Astrocyte (in vitro differentiated cells and primary cell): ENCODE measurements around the gene AARS1. TPM values are rescaled to one million over a fixed set of nuclear protein-coding genes. Genes with fewer than 3 reads are reported as not detected.

Source experiments
- DNase-seq: peaks from one replicate; pipeline ENCODE4 v3.0.0-alpha.2; 2010; ENCODE audit warnings: low read depth
- FAIRE-seq: peaks from 2 replicates; lab custom pipeline; 2011; peaks lifted over from hg19 to GRCh38; lab: Jason Lieb, UNC
- H2AFZ ChIP-seq: 2 replicates; pipeline ENCODE4 v1.6.0; 2012; ENCODE audit warnings: low read depth, low read length, inconsistent platforms
- H3K27ac ChIP-seq: 2 replicates; pipeline ENCODE4 v1.5.1; 2011; ENCODE audit warnings: low read depth, low read length, inconsistent platforms
- H3K27me3 ChIP-seq: 2 replicates; pipeline ENCODE4 v1.6.0; 2011; ENCODE audit warnings: low read length, inconsistent platforms; ENCODE audit not compliant: insufficient read depth
- H3K36me3 ChIP-seq: 2 replicates; pipeline ENCODE4 v1.5.1; 2011; ENCODE audit warnings: low read length, inconsistent platforms; ENCODE audit not compliant: insufficient read depth
- H3K4me1 ChIP-seq: 2 replicates; pipeline ENCODE4 v1.5.1; 2011; ENCODE audit warnings: low read length, inconsistent platforms; ENCODE audit not compliant: insufficient read depth
- H3K4me2 ChIP-seq: 2 replicates; pipeline ENCODE4 v1.6.0; 2012; ENCODE audit warnings: low read length, inconsistent platforms
- H3K4me3 ChIP-seq: 2 replicates; pipeline ENCODE4 v1.5.1; 2011; ENCODE audit warnings: low read depth, mild to moderate bottlenecking, low read length, inconsistent platforms; ENCODE audit not compliant: insufficient read depth
- H3K79me2 ChIP-seq: 2 replicates; pipeline ENCODE4 v1.6.0; 2012; ENCODE audit warnings: mild to moderate bottlenecking, low read length, inconsistent platforms; ENCODE audit not compliant: insufficient read depth
- H3K9ac ChIP-seq: 2 replicates; pipeline ENCODE4 v1.6.0; 2012; ENCODE audit warnings: mild to moderate bottlenecking, low read length, inconsistent platforms
- H3K9me3 ChIP-seq: 2 replicates; pipeline ENCODE4 v1.5.1; 2012; ENCODE audit warnings: low read depth, mild to moderate bottlenecking, low read length, inconsistent platforms; ENCODE audit not compliant: insufficient read depth
- H4K20me1 ChIP-seq: 2 replicates; pipeline ENCODE4 v1.6.0; 2012; ENCODE audit warnings: low read length, inconsistent platforms; ENCODE audit not compliant: insufficient read depth
- H3K27ac Mint-ChIP-seq: one replicate; pipeline ENCODE4 v1.8.0; 2021; ENCODE audit warnings: mild to moderate bottlenecking, mixed read lengths; ENCODE audit not compliant: unreplicated experiment
- H3K27me3 Mint-ChIP-seq: one replicate; pipeline ENCODE4 v1.8.0; 2021; ENCODE audit warnings: low read depth, mixed read lengths; ENCODE audit not compliant: unreplicated experiment
- H3K36me3 Mint-ChIP-seq: one replicate; pipeline ENCODE4 v1.8.0; 2021; ENCODE audit warnings: low read depth, mixed read lengths; ENCODE audit not compliant: unreplicated experiment
- H3K4me1 Mint-ChIP-seq: one replicate; pipeline ENCODE4 v1.8.0; 2021; ENCODE audit warnings: low read depth, mixed read lengths; ENCODE audit not compliant: unreplicated experiment
- H3K4me3 Mint-ChIP-seq: one replicate; pipeline ENCODE4 v1.8.0; 2021; ENCODE audit warnings: mild to moderate bottlenecking, moderate library complexity, mixed read lengths; ENCODE audit not compliant: unreplicated experiment
- H3K9me3 Mint-ChIP-seq: one replicate; pipeline ENCODE4 v1.8.0; 2021; ENCODE audit warnings: mild to moderate bottlenecking, mixed read lengths; ENCODE audit not compliant: unreplicated experiment
- EZH2 ChIP-seq: IDR thresholded peaks from 2 replicates; pipeline ENCODE4 v1.6.1; 2012; ENCODE audit warnings: mild to moderate bottlenecking, low read length, inconsistent platforms; ENCODE audit not compliant: insufficient read depth
- total RNA-seq: library from RNA; stranded (reverse); gene quantifications from 2 replicates; pipeline ENCODE4 v1.2.1, GENCODE V29; 2021
- TF ChIP-seq, protein P1 (sequence below): IDR thresholded peaks from 2 replicates; pipeline ENCODE4 v1.5.1; 2011; ENCODE audit warnings: low read depth, mild to moderate bottlenecking, inconsistent platforms, low read length, moderate library complexity; ENCODE audit not compliant: insufficient read depth

AARS1 gene
- total RNA-seq, 1 donor from 2014 or later, result 157 TPM

DNA sequence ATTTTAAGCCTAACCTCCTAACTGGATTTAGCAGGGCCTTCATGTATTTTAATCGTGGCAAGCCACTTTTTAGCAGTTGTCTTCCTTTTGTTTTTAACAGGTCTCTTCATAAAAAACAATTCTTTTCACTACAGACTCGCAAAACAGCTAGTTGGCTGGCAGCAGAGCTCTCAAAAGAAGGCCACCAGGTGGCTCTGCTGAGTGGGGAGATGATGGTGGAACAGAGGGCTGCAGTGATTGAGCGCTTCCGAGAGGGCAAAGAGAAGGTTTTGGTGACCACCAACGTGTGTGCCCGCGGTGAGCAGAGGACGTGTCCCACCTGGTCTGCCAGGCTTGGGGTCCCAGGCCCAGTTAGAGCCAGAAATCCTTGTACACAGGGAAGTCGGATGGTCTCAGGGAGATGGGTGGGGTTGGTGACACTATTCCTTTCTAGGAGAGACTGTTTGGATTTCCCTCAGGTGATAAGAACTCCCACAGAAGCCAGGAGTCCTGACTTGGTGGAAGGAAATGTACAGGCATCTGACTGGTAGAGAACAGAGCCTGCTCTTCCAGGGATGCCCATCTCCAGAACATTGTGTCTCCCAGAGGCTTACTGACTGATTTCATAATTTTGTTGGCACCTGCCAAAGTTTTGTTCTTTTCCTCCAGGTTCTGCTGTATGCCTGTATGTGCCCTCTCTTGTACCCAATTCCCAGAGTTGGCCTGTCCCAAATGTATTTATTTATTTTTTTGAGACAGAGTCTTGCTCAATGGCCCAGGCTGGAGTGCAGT lies 42.5 kb upstream of the AARS1 start:
- no peaks in the 10 kb centered on the region for H3K4me1 ChIP-seq
- no peak overlapping the region for H3K4me2 ChIP-seq
- peaks cover 27% of the 10 kb centered on the region for H3K36me3 Mint-ChIP-seq
- no peaks in the 10 kb centered on the region for H3K9me3 ChIP-seq
- no peak for DNase-seq
- TF ChIP-seq EZH2, result no peak
- TF ChIP-seq, protein P1, sequence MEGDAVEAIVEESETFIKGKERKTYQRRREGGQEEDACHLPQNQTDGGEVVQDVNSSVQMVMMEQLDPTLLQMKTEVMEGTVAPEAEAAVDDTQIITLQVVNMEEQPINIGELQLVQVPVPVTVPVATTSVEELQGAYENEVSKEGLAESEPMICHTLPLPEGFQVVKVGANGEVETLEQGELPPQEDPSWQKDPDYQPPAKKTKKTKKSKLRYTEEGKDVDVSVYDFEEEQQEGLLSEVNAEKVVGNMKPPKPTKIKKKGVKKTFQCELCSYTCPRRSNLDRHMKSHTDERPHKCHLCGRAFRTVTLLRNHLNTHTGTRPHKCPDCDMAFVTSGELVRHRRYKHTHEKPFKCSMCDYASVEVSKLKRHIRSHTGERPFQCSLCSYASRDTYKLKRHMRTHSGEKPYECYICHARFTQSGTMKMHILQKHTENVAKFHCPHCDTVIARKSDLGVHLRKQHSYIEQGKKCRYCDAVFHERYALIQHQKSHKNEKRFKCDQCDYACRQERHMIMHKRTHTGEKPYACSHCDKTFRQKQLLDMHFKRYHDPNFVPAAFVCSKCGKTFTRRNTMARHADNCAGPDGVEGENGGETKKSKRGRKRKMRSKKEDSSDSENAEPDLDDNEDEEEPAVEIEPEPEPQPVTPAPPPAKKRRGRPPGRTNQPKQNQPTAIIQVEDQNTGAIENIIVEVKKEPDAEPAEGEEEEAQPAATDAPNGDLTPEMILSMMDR, result peak; percentile 47
- no peaks in the 10 kb centered on the region for H3K27me3 Mint-ChIP-seq
- no peak overlapping the region for H2AFZ ChIP-seq
- no peaks in the 10 kb centered on the region for H3K79me2 ChIP-seq
- no peak overlapping the region for H3K9ac ChIP-seq
- no peak overlapping the region for H3K27ac ChIP-seq
- no peak for FAIRE-seq
- no peak overlapping the region for H3K4me3 Mint-ChIP-seq
- no peak overlapping the region for H3K4me3 ChIP-seq
- no peaks in the 10 kb centered on the region for H3K27me3 ChIP-seq
- H3K4me1 Mint-ChIP-seq, result no peaks in the 10 kb centered on the region
- peaks cover 10% of the 10 kb centered on the region for H3K36me3 ChIP-seq
- H3K9me3 Mint-ChIP-seq, result no peaks in the 10 kb centered on the region
- H3K27ac Mint-ChIP-seq, result no peak overlapping the region
- H4K20me1 ChIP-seq, result no peaks in the 10 kb centered on the region

DNA sequence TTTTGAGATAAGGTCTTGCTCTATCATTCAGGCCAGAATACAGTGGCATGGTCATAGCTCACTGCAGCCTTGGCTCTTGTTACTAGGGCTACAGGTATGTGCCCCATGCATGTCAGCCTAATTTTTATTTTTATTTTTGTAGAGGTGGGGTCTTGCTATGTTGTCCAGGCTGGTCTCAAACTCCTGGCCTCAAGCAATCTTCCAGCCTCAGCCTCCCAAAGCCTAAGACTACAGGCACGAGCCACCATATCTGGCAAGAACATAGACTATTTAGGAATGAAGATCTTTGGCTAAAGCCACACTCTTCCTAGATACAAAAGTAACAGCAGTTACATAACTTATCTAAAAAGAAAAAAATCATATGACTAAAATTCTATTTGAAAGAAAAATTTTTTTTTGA lies 41.8 kb upstream of the AARS1 start:
- Mint-ChIP-seq H3K27me3 (no peaks in the 10 kb centered on the region), H3K9me3 (no peaks in the 10 kb centered on the region), H3K4me1 (no peaks in the 10 kb centered on the region), H3K27ac (no peak overlapping the region), H3K4me3 (no peak overlapping the region), H3K36me3 (peaks cover 27% of the 10 kb centered on the region)
- Histone ChIP-seq H3K4me3 (no peak overlapping the region), H3K9me3 (no peaks in the 10 kb centered on the region), H3K4me1 (no peaks in the 10 kb centered on the region), H3K9ac (no peak overlapping the region), H4K20me1 (no peaks in the 10 kb centered on the region), H3K79me2 (no peaks in the 10 kb centered on the region), H3K27ac (no peak overlapping the region), H3K27me3 (no peaks in the 10 kb centered on the region), H2AFZ (no peak overlapping the region), H3K4me2 (no peak overlapping the region), H3K36me3 (peaks cover 7% of the 10 kb centered on the region)
- DNase-seq, result no peak
- no peak for FAIRE-seq
- TF ChIP-seq, protein P1, result no peak
- TF ChIP-seq EZH2, result no peak
